Nucleus accumbens (tissue), 56 donors: Measurements from ENCODE around the gene TCOF1.

ENCODE experiments used
- DNase-seq, 56 donors: peaks; one replicate each; lab custom pipeline; 2025; lab: John Stamatoyannopoulos, UW

TCOF1 gene

DNA sequence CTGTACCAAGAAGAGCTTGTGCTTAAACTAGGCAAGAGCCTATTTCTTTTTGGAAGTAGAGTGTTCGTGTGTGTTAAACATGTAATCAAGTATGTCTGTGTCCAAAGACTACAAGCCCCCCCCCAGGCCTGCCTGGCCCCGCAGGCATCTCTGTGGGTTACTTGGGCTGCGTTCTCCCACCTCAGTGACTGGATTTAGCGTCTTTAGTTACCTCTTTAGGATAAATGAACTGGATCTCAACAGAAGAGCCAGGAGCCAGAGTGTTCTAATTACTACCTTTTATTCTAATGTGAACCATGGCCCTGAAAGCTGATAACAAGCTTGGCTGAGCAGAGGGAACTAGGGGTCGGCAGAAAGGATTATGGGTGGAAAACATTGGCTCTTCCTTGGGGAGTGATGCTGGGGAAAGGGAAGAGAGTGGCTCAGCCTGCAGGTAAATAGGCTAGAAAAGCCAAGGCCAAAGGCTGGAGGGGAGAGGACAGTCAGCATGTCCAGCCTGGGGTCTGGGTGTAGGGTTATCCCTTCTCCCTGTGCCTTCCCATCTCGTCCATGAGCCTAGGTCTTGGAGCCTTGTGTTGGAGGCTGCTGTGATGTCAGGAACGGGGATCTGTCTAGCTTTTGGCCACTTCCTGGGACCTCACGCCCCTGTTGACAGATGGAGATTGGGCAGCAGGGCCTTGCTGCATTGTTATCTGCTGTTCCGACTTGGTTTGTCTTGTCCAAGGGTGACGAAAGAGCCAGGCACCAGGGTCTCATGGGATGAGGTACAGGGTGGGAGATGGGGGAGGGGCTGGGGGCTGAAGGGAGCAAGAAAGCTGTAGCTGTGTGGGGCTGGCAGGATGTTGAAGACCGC lies 44.1 kb downstream of the TCOF1 start:
- DNase-seq = no peak

DNA sequence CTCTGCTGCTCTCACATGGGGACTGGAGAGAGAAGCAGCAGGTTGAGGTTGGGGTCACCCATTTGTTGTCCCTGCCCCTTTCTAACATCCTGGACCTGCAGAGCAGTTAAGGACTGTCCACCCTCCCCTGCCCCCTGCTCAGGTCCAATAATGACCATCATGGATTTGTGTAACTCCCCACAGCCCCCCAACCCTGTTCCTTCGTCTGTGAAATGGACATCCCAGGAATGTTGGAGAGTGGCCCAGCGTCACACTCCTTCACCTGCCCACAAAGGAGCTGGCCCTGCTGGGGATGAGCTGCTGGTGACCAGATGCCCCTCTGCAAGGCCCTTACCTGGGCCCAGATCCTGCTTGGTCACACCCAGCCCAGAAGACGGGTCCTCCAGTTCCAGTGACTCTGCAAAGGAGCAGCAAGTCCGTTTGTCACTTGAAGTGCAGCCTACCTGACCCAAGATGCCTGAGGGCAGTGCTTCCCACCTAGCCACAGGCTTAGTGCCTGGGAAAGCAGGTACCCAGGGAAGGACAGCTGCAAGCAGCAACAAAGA lies 44.8 kb downstream of the TCOF1 start:
- no peak for DNase-seq

DNA sequence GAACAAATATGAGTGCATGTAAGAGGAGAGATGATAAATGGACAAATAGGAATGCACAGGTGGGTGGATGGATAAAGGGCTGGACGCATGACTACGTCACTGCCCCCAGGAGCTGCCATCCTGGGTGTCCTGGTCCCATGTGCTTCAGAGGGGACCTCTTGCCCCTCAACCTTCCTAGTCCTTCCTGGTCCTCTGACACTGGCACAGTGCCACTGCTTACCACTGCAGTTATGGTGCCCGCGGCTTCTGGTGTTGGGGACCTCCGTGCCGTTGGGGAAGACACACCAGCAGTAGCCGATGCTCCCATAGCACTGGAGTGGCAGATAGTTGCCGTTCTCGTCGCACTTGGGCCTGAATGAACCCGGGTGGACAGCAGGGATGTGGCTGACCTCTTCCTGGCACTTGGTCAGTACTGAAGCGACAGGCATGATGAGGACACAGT lies 45.4 kb downstream of the TCOF1 start:
- no peak for DNase-seq

DNA sequence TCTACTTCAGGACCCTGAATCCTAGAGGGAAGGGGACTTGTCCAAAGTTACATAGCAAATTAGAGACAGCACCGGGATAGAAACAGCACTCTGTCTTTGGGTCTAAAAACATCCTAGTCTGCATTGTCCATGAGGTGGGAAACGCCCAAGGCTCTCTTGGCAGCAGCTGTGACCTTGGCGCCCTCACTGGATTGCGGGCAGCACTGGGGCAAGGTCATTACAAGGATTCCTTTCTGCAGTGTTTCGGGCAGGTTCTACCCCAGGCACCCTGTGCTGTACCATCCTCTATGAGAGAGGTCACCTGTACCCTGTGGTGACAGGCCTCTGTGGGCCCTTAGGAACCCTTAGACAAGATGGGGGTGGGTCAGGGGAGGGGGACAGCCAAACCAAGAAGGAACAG lies 46.6 kb downstream of the TCOF1 start:
- DNase-seq = no peak

DNA sequence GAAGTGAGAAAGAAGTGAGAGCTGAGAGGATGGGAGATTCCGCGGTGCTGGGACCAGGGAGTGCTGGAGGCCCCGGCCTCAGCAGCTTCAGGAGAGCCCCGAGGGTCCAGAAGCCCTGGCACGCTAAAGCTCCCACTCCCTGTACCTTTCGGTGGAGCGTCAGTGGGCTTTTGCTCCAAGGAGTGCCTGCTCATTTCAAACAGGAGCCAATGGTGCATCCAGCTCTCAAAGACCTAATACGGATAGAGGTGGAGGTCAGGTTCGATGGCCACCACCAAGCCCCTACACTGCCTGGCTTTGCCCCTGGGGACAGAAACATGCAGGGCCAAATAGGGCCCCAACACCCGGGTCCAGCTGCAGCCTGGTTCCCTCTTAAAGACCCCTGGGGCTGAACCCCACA lies 47.0 kb downstream of the TCOF1 start:
- DNase-seq = no peak

DNA sequence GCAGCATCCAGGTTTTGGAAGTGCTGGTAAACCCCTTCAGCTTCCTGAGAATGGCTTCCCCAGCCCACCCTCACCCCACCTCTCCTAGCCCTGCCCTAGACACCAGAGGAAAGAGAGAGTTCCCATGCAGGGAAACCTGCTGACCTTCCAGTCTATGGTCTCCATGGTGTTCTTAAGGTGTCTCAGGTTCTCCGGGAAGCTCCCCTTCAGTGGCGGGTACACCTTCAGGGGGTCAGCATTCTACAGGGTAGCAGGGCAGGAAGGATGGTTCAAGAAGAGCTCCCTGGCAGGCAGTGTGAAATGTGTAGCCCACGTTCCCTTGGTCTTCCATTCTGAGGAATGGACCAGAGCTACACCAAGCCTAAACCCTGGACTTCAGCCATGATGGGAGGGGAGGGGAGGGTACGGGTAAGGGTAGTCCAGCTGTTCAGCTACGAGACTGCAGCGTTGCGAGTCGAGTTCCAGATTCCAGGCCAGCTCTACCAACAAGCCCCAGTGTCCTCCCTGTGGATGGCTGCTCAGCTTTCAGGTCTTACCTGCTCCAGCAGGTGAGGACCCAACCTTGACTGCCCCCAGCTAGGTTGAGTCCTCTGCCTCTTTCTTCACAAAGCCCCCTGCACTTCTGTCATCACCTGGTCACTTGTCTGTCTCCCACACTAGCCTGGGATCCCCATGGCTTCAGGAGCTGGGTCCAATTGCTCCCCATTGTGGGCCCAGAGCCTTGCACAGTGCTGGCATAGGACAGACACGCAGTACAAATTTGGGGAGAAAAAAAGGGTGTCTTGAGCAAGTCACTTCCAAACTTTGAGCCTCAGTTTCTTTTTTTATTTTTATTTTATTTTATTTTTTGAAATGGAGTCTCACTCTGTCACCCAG lies 47.7 kb downstream of the TCOF1 start:
- no peak for DNase-seq

DNA sequence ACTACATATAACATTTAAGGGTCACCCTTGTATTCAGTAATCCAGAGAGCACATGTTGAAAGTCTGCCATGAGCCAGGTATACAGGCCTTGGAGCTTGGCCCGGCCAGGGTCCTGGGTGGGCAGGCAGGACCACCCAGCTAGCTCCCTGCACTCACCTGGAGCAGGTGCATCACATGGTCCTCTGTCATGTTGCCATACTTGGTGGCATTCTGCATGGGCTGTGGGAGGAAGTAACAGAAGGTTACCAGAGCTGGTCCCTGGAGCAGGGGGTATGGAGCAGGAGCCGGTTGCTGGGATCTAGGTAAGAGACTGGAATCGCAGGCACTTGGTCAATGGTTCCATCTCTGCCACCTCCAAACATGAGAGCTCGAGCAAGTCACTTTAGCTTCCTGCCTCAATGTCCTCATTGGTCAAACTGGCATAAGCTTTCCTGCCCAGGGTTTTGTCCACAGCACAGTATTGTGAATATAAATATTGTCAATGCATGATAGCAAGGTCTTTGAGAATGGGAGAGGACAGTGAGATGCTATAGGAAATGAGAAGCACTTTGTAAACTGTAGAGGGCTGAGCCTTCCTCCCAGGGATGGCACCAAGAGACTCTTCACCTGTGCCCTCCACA lies 48.7 kb downstream of the TCOF1 start:
- no peak for DNase-seq

DNA sequence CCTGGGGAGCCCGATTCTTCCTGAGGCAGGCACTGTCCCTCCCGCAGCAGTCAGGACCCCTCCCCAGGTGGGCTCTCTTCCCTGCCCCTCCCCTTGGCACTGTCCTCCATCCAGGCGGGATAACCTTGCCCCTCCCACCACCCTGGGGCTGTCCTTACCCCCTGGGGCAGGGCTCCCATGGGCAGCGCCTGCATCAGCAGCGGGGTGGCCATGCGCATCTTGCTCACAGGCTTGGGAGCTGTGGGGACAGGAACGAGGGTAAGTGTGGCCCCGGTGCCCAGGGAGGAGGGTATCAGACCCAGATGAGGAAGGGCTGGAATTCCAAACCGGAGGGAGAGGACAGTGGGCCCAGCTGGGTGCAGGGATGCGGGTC lies 49.2 kb downstream of the TCOF1 start:
- DNase-seq = no peak

DNA sequence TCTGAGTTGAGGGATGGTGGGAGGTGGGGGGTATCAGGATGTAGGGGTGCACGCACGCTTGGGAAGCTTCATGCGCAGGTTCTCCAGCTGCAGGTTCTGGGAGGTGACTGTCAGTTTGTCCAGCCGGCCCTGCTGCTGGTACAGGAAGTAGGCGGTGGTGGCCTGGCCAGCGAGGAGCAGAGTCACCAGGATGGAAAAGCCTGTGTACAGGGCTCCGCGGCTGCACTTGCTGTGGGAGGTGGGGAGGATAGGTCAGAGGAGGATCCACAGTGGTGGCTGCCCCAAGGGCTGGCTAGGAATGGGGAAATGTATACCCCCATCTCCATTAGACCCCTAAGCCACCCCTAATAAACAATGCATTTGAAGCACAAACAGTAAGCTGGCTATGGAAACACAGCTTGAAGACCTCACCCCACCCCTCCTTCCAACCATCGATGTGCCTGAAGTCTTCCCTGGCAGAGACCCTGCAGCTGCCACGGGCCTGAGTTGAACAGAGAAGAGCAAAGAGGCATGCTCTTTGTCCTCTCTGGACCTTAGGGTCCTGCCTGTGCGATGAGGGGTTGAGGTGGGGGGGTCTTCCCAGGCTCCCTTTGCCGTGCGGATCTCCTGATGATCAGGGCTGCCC lies 49.7 kb downstream of the TCOF1 start:
- no peak for DNase-seq

DNA sequence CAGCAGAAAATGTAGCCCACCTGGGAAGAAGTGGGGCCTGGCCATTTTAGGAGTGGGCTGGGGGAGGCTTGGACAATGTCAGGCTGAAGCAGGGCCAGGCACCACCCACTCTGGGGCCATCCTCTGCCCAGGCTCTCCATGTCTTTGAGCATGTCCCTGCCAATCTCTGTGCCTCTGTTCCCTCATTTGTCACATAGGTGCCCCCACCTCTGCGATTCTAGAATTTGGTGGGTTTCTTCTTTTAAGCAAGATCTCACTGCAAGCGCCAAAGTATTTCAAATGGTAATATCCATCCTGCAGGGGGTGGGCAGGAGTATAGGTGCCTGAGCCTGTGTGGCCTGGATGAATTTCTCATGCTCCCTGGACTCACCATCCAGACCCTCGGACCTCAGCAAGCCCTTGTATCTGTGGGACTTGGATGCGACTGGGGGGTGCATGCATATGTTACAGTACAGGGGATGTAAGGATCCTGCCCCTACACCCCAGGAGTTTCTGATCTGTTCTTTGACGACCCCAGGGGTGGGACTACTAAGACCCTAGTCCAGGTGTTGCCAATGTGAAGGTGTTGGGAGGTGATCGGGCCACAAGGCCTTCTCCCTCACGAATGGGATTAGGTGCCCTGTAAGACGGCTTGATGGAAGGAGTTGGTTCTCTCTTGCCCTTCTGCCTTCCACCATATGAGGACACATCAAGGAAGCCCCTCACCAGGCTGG lies 50.9 kb downstream of the TCOF1 start:
- no peak for DNase-seq

DNA sequence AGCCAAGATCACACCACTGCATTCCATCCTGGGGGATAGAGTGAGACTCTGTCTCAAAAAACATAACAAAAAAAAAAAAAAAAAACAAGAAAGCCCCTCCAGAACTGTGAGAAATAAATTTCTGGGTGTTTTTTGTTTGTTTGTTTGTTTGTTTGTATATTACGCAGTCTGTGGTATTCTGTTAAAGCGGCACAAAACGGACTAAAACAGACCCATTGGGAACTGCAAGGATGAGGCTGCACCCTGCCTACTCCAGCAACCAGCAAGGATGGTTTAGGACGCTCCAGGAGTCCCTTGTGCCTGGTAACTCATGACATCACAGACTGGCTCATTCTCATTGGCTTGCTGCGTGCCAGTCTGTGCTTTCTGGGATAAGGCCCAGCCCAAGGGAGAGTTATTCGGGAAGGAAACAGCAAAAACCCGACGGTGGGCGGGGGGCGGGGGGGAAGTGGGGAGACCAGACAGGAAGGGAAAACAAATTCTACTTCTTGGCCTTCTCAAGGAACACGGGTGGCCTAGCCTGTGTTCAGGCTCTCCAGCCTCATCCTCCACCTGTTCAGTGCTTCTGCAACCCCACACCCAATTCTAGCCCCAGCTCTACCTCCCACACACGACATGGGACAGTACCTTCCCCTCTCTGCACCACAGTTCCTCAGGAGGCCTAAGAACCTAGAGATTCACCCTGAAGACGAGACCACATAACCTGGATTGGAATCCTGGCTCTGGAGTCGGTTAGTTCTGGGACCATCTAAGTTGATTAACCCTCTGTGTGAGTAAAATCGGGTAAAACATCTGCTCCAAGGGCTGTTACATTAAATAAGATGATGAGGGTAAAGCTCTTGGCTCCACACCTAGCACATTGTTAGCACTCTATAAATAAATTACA lies 52.4 kb downstream of the TCOF1 start:
- peak; percentile 15 to 93 (median 74) for DNase-seq

DNA sequence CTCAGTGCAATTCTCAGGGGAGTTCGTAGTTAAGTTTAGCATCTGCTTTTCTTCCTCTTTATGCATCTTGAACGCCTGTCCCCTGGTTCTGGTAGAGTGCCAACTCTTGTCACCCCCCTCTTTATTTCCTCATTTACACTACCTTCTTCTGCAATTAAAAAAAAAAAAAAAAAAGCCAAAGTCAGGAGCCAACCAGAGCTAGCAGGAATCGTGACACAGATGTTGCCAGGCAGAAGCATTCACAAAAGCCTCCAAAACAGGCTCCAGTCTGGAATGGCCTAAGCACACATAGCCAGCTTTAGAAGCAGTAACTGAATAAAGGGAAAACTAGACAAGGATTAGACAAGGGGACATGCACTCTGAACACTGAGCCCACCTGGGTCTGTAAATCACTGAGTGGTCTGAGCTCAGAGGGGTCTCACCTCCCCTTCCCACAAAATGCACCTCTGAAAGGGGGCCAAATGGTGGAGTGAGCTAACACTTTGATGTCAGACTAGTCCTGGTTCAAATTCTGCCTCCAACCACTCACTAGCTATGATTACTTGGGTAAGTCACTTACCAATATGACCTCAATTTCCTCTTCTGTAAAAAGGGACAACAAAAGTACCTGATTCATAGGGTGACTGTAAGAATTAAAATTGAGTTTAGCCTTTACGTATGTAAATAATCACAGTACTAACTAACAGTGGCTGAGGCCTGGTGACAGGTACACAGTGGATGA lies 53.2 kb downstream of the TCOF1 start:
- DNase-seq = peak in 47 of 56 donors; percentile 8 to 83 (median 43)

DNA sequence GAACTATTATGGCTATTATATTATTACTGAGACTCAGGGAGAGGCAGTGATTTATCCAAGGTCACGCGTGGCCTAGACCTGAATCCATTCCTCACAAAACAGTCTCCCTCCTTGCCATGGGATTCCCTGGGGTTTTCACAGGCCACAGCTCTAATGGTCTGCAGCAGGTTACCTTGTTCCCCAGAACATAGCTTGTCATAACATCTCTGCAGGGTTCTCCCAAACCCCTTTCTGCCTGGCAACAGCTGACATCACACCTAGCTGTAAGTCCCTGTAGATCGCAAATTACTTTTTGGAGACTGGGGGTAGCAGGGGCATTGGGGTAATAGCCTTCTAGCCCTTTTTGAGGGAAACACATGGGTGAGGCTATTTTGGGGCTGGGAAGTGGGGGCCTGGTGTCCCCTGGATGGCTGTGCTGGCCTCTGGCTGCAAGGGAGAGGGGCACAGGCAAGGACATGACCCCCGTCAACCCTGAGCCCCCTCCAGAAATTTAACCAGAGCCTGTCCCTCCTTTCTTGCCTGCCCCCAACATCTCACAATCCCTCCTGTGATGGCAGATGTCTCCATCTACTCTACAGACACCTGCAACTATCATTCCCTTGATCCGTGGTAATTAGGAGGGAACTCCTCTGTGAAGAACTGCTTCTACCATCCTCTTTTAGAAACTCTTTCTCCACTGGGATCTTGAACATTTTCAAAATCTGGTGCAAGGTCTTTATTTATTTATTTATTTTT lies 53.9 kb downstream of the TCOF1 start:
- DNase-seq = peak in 8 of 56 donors; percentile 12 to 53 (median 20)

DNA sequence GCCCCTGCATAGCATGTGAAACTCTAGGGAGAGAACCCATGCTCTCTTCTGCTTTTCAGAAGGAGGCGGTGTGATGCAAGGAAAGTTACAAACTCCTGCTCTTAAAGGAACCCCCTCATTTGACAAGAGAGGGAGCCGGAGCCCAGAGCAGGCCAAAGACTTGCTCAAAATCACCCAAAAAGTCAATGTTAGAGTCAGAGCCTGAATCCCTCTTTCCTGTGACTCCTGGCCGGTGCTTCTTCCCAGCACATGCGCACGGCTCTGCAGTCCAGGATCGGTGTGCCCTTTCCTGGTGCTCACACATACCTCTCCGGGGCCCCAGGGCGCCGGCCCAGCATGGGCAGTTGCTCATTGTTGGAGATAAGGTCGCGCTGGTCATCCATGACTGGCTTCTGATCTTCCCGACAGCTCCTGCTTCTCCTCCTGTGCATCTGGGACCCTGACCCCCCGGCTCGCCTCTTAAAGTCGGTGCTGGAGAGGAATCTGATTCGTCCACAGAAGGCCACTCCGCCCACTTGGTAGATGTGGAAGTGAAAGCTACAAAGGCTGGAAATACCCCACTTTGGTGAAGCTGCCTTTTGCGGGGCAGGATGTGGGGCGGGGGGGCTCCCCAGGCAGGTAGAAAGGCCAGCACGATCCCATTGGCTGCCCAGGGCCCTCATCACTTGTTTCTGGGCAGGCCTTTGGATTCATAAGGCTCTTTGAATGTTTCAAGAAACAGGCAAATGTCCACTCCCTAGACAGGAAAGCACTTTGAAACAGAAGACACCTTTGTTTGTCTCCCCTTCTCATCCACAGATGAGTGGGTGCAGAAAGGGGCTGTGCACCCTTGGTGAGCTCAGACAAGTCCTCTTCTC lies 55.0 kb downstream of the TCOF1 start, which contains the start of gene CD74:
TSS of gene CD74 (minus strand) at position 592 of the 857 bp plus-strand sequence. CDS start at position 431, 161 bp downstream.
- DNase-seq = peak in 46 of 56 donors; percentile 17 to 85 (median 49)

DNA sequence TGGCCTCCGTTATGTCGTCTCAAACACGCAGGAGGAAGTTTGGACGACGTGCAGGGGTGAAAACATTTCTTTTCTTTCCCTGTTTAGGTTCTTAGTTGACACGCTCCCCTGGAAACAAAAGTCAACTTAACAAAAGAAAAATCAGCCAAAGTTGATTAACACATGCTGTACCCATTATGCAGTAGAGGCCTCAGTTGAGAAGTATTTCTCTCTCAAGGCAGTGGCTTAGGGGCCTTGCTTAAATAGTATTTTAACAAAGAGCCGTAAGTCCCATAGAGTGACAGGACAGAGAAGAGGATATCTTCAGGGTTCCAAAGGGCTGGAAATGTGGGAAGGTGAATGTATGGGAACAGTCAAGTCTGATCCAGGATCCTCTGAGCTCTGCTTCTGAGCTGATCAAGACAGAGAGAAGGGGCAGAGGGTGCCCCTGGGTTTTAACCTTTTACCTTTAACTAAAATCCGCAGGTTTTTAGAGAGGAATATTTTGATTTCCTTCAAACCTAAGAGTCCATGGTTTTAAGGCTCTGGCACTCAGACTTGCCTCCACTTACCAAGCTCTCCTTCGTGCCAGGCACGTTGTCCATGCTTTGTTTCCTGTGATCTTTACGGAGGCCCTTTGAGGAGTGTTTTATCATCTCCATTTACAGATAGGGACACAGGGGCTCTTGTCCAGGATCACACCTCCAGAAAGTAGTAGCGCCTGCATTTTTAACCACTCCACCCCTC lies 55.8 kb downstream of the TCOF1 start:
- no peak for DNase-seq
